Kidney tubule cell (primary cell): ENCODE results near the gene DNALI1.
A peak's percentile ranks its signal among the peaks of the same experiment; 100 is the strongest.
"Not testable (repeated sequence)": the region's sequence is repeated elsewhere in the genome, so short reads cannot be mapped to it uniquely, and the experiment has no call there.

Experiments
- DNase-seq: peaks from one replicate; pipeline ENCODE4 v3.0.0-alpha.2; 2018; ENCODE audit warnings: low spot score

DNALI1 gene

GRCh38 chr1:37553927-37554808 is 2.6 kb upstream of the DNALI1 start, which contains the start of gene SNIP1:
Gene SNIP1, minus strand, starts transcription at chr1:37554293. Its CDS starts 64 bp downstream, at chr1:37554229.
- peak; percentile 92 for DNase-seq

- DNase-seq, result no peak
Measured at GRCh38 chr1:37557402-37557801, 662 bp downstream of the DNALI1 start.

GRCh38 chr1:37558411-37558810 is 1.7 kb downstream of the DNALI1 start:
- no peak for DNase-seq

- no peak for DNase-seq
Measured at GRCh38 chr1:37559080-37559479, 2.3 kb downstream of the DNALI1 start.

- DNase-seq, result not testable (repeated sequence)
Measured at GRCh38 chr1:37559957-37560379, 3.2 kb downstream of the DNALI1 start.

- no peak for DNase-seq
Measured at GRCh38 chr1:37560401-37561132, 3.8 kb downstream of the DNALI1 start.

- DNase-seq, result peak; percentile 11
Measured at GRCh38 chr1:37561133-37562132, 4.7 kb downstream of the DNALI1 start.

GRCh38 chr1:37562984-37563383 is 6.2 kb downstream of the DNALI1 start:
- DNase-seq, result no peak

GRCh38 chr1:37564892-37565291 is 8.2 kb downstream of the DNALI1 start:
- no peak for DNase-seq

- DNase-seq, result no peak
Measured at GRCh38 chr1:37567023-37567422, 10.3 kb downstream of the DNALI1 start.

- DNase-seq, result no peak
Measured at GRCh38 chr1:37570528-37571334, 14.0 kb downstream of the DNALI1 start.

GRCh38 chr1:37574834-37575480 is 18.2 kb downstream of the DNALI1 start:
- DNase-seq, result no peak

GRCh38 chr1:37575692-37576091 is 19.0 kb downstream of the DNALI1 start:
- no peak for DNase-seq

GRCh38 chr1:37584544-37584943 is 27.8 kb downstream of the DNALI1 start:
- not testable (repeated sequence) for DNase-seq

- DNase-seq, result no peak
Measured at GRCh38 chr1:37588939-37589338, 32.2 kb downstream of the DNALI1 start.

- DNase-seq, result no peak
Measured at GRCh38 chr1:37593726-37594125, 37.0 kb downstream of the DNALI1 start.

- DNase-seq, result peak; percentile 96
Measured at GRCh38 chr1:37595440-37596181, 38.9 kb downstream of the DNALI1 start, which contains the start of gene GNL2. Gene GNL2, minus strand, starts transcription at chr1:37595937. Its CDS starts 115 bp downstream, at chr1:37595822.

- DNase-seq, result no peak
Measured at GRCh38 chr1:37596182-37596667, 39.5 kb downstream of the DNALI1 start.

- no peak for DNase-seq
Measured at GRCh38 chr1:37599940-37600339, 43.2 kb downstream of the DNALI1 start.
